Motor neuron (in vitro differentiated cells): ENCODE results near the gene ATF6. TPM values are rescaled to one million over a fixed set of nuclear protein-coding genes. Genes with fewer than 3 reads are reported as not detected.

Experiments
- ATAC-seq, 8 experiments: fragments of 200-7000 bp; cut with Tn5 transposase; replicated peaks in 6 of 8; 2 replicates each; pipeline ENCODE4 v1.8.0; 2021; ENCODE audit warnings: mild to moderate bottlenecking in 8 of 8, moderate library complexity in 8 of 8
- H3K27ac ChIP-seq, 2 donors: fragments of 250-450 bp; sonication (Bioruptor Pico); 2 replicates each; pipeline ENCODE4 v1.9.0; 2021; ENCODE audit warnings: antibody characterized with exemption in 2 of 2, mild to moderate bottlenecking in 2 of 2, moderate library complexity in 1 of 2
- H3K4me1 ChIP-seq, 2 donors: fragments of 250-450 bp; sonication (Bioruptor Pico); replicated peaks in 1 of 2; 2 replicates each; pipeline ENCODE4 v1.6.1; 2021; ENCODE audit warnings: antibody characterized with exemption in 2 of 2, mild to moderate bottlenecking in 2 of 2, moderate library complexity in 1 of 2
- H3K4me3 ChIP-seq, 5 donors: fragments of 250-450 bp; sonication (Bioruptor Pico); 2 replicates each; pipeline ENCODE4 v1.9.0; 2021; ENCODE audit warnings: antibody characterized with exemption in 5 of 5, mild to moderate bottlenecking in 5 of 5, moderate library complexity in 4 of 5
- WGBS, 10 experiments: fragments of 450-650 bp; shearing (Covaris generic); methylation state at CpG; one replicate each; pipeline ENCODE4 v1.0.0; 2022; 5-methylcytosine and 5-hydroxymethylcytosine counted together
- in situ Hi-C, 9 experiments: fragments of 400-800 bp; cut with MboI; loops; one replicate each; pipeline ENCODE4 v1.15.0; 2021; ENCODE audit warnings: low sequenced_read_pairs in 9 of 9, low pct_unique_long_range_greater_than_20kb in 2 of 9; ENCODE audit not compliant: unreplicated experiment in 9 of 9
- total RNA-seq, 8 experiments: library from RNA; unstranded; fragments of 300-600 nt; gene quantifications; 2 replicates each; pipeline versions ENCODE4 v1.2.3 to v1.2.4, GENCODE V29; 2022

ATF6 gene
- total RNA-seq, 8 experiments from 2014 or later = 18.2 to 46.3 (median 30.6) TPM

DNA sequence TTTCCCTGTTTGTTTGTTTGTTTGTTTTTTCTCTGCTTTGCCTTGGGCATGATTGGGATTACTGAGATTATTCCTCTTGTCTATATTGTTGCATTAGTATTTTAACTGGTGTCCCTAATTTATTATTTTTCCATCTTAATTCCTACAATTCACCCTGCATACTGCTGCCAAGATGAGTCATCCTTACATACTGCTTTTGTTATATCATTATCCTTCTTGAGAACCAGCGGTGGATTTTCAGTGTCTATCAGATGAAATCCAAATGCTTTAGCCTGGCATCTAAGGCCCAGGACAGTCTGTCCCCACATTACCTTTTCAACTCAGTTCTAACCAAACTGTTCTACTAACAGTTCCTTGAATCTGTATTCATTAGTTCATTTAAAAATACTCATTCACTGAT, 155.9 kb downstream of the ATF6 start:
- 9 to 100% (median 88%) methylated on average over 1 of the region's 1 CpG; no CpG with 5 or more reads in 2 of the 10 experiments for WGBS, 10 experiments
- in situ Hi-C loops = no loop called here
- ATAC-seq = peak in 1 of 8 experiments; percentile 19

DNA sequence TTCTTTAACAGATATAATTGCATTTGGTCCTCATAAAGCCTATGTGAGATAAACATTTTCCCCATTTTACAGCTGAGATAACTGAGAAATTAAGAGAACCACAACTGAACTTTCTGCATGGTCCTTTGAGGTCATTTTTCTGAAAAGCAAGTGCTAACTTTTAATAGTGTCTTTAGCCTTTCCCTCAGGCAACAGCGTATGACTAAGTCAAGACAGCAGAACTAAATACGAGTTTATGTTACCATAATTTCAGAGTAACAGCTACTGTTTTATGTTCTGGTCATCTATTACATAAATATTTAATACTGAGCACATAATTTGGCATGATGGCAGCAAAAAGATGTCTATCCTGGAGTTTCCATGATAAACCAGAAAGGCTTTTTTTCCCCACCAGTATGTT, 161.9 kb downstream of the ATF6 start:
- ATAC-seq = no peak
- Histone ChIP-seq H3K27ac (no peak overlapping the region), H3K4me3 (no peak overlapping the region), H3K4me1 (no peaks in the 10 kb centered on the region)
- in situ Hi-C loops = no loop called here
- WGBS, 10 experiments = 57 to 100% (median 90%) methylated on average over 1 to 2 of the region's 2 CpGs

More for the DNA sequence above, 155.9 kb downstream of the ATF6 start:
- Histone ChIP-seq H3K4me1 (no peaks in the 10 kb centered on the region), H3K27ac (no peak overlapping the region), H3K4me3 (no peak overlapping the region)

DNA sequence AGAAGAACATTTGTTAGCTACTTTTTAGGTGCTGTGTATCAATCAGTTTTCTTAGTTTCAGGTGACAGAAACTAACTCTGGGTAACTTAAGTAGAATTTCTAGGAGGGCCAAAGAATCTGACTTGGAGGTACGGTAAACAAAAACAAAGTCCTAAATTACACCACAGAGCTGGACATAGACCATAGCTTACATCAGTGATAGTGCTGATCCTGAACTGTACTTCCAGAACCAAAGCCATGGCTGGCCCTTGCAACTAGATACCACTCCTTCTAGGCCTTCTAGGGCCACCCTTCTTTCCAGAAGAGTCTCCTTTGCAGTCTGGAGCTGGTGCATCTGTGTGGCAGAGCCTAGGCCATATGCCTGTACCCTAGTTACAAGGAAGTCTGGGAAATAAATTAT, 163.0 kb downstream of the ATF6 start:
- no peak for ATAC-seq
- in situ Hi-C loops = no loop called here
- Histone ChIP-seq H3K4me1 (no peaks in the 10 kb centered on the region), H3K27ac (no peak overlapping the region), H3K4me3 (no peak overlapping the region)
- 83 to 100% (median 100%) methylated on average over 1 of the region's 1 CpG; no CpG with 5 or more reads in 6 of the 10 experiments for WGBS, 10 experiments

DNA sequence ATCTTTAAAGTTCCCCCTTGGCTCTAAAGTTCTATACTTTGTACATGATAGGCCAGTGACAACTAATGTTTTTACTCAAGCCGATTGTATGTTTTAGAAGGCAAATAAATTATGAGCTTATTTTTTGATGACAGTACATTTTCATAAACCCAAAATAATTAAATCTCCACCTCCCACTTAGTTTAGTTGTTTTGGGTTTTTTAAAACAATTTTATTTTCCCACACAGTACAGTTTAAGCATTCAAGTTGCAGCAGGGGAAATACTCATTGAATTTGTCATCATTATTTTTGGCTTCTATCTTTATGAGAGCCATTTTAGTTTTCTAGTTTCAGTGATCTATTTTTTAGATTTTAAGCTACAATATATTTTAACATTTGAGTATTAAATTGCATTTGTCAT, 163.9 kb downstream of the ATF6 start:
- no peak overlapping the region for H3K27ac ChIP-seq
- in situ Hi-C loops = no loop called here
- H3K4me1 ChIP-seq = no peaks in the 10 kb centered on the region
- no peak overlapping the region for H3K4me3 ChIP-seq
- WGBS, 10 experiments = 0 to 100% (median 86%) methylated on average over 1 of the region's 1 CpG; no CpG with 5 or more reads in 3 of the 10 experiments
- ATAC-seq = no peak

DNA sequence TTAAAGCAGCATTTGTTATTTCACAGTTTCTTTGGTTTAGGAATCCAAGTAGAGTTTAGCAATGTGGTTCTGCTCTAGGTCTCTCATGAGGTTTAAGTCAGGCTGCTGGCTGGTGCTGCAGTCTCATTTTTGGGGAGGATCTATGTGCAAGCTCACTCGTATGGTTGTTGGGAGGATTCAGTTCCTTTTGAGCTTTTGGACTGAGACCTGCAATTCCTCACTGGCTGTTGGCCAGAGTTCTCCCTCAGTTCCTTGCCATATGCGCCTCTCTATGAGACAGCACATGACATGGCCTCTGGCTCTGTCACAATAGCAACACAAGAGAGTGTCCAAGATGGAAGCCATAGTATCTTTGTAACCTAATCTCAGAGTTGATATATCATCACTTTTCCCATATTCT, 166.5 kb downstream of the ATF6 start:
- Histone ChIP-seq H3K4me1 (no peaks in the 10 kb centered on the region), H3K4me3 (no peak overlapping the region), H3K27ac (no peak overlapping the region)
- in situ Hi-C loops = no loop called here
- ATAC-seq = peak in 2 of 8 experiments; percentile 79 to 83
- WGBS, 10 experiments = 50 to 100% (median 86%) methylated on average over 1 to 2 of the region's 2 CpGs; no CpG with 5 or more reads in 1 of the 10 experiments

DNA sequence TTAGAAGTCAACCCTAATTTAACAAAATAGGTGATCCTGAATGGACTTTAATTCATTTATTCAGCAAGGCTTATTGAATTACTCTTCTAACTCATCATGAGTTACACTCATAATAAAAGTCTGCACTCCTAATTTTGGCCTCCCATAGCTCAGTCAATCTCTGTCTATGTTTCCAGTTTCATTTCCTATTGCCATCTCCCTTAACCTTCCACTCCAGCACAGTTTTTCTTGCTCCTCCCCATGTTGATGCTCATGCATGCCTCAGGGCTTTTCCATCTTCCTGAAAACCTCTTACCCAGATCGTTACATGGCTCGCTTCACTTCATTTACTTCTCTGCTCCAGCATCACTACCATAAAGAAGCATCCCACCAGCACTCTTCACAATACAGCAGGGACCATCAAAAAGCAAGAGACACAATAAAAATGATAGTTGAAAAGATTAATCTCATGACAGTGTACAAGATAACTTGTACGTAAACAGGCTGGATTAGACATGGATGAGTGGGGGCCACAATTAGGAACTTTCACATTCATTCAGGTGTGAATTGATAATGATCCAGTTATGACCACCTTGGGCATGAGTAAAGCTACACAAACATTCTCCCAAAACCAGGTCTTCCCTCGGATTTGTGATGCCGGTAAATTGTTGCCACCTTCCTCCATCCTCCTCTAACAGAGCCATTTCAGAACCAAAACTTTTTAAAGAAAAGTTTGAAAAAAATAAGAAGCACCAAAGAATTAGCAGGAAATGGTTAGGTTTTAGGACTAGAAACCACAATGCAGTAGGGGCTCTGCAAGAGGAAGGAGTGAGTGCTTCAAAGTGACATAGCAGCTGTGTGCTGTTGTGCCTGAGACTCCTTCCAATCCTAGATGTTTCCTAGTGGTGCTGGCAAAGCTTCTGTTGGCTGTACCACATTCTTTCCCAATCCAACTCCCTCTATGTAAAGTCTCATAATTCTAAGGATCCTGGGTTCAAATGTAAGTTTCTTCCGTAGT, 167.8 kb downstream of the ATF6 start:
- Histone ChIP-seq H3K4me1 (no peaks in the 10 kb centered on the region), H3K27ac (no peak overlapping the region), H3K4me3 (no peak overlapping the region)
- in situ Hi-C loops = no loop called here
- WGBS, 10 experiments = 72 to 100% (median 84%) methylated on average over 1 to 6 of the region's 6 CpGs
- peak in 2 of 8 experiments; percentile 19 to 42 for ATAC-seq

DNA sequence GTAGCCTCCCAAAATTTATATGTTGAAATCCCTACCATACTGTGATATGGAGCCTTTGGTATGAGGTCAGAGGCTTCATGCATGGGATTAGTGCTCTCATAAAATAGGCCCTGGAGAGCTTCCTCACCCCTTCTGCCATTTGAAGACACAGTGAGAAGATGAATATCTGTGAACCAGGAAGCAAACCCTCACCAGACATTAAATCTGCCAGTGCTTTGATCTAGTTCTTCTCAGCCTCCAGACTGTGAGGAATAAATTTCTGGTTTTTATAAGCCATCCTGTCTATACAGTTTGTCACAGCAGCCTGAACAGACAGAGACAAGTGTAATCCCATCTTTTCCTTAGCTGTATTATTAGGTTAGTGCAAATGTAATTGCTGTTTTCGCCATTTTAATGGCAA, 169.1 kb downstream of the ATF6 start:
- Histone ChIP-seq H3K4me1 (no peaks in the 10 kb centered on the region), H3K4me3 (no peak overlapping the region), H3K27ac (no peak overlapping the region)
- ATAC-seq = no peak
- in situ Hi-C loops = no loop called here
- WGBS, 10 experiments = 80 to 100% (median 100%) methylated on average over 1 of the region's 1 CpG; no CpG with 5 or more reads in 1 of the 10 experiments

DNA sequence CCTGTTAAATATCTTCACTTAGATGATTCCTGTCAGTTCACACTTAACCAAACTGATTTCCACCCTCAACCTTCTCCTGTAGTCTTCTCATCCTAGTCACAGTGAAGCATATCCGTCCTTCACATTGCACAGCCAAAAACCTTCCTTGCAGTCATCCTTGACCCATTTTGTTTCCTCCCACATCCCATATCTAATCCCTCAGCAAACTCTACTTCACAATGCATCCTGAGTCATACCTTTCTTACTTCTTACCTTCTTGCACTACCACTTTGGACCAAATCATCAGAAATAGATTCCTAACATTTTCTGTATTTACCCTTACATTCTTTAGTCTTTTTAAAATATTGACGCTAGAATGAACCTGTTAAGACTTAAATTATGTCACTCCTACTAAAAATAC, 170.7 kb downstream of the ATF6 start:
- H3K27ac ChIP-seq = no peak overlapping the region
- in situ Hi-C loops = no loop called here
- no peak for ATAC-seq
- 86 to 100% (median 100%) methylated on average over 1 to 2 of the region's 2 CpGs for WGBS, 10 experiments
- no peaks in the 10 kb centered on the region for H3K4me1 ChIP-seq
- H3K4me3 ChIP-seq = no peak overlapping the region

DNA sequence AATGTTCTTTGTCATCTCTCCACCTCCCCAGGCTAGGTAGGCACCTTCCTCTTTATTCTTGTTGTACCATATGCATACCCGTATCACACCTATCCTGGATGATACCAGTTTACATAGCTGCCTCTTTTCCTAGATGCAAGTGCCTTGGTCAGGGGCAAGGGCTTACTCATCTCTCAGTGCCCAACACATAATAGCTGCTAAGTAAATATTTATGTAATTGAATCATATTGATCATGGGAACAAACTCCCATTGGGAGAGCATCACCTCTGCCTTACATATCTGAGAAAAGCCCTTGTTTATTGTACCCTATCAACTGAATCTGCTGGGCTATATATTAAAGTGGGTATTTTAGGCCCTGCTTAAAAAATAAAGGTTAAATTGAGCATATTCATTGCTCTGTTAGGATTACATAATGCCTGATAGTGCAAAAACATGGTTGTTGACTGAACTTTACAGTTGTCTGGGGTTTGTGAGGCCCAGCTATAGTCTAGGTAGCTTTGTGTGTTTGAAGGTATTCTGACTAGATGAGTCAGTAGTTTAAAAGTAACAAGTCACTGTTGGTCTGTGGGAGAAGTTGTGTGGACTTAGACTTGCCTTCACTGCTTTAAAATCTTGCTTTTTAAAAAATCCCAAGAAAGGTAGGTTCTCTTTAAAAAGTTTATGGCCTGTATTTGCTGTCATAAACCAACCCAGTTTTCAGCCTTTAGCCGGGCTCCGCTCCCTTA, 174.9 kb downstream of the ATF6 start:
- 50 to 90% (median 71%) methylated on average over 2 to 3 of the region's 3 CpGs; no CpG with 5 or more reads in 1 of the 10 experiments for WGBS, 10 experiments
- Histone ChIP-seq H3K4me1 (peaks cover 0 to 2% of the 10 kb centered on the region in 2 donors), H3K4me3 (no peak overlapping the region), H3K27ac (no peak overlapping the region)
- in situ Hi-C loops = no loop called here
- no peak for ATAC-seq

DNA sequence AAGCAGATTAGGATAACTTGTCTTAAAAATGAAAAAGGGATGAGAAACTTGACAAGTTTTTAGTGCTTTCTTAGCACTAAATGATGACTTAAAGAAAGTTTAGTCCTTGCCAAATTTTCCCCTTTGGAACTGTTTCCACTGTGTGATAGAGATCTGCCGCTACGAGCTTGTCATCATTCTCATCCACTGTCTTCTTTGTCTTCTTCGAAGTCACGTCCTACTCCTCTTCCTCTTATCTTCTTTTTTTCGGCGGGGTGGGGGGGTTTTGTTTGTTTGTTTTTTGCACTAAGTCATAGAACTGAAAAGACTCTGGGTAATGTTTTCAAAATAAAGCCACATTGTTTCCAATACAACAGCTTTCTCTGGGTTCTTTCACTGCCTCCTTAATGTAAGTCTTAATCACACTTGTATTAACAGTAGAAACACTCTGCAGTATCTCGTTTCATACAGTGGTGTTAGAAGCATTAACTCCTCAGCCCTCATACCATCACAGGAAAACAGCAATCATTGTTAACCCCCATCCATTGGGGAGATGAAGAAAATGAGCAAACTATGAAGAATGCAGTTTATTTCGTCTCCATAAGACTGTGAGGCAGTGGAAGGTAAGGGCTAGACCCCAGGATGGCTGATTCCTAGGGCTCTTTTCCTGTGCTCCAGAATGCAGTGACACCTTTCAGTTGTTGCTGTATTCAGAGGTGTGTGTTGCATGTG, 175.8 kb downstream of the ATF6 start:
- in situ Hi-C loops = no loop called here
- H3K4me3 ChIP-seq = no peak overlapping the region
- H3K4me1 ChIP-seq = peaks cover 0 to 9% of the 10 kb centered on the region in 2 donors
- ATAC-seq = no peak
- H3K27ac ChIP-seq = no peak overlapping the region
- 78 to 98% (median 92%) methylated on average over 6 to 8 of the region's 8 CpGs for WGBS, 10 experiments

DNA sequence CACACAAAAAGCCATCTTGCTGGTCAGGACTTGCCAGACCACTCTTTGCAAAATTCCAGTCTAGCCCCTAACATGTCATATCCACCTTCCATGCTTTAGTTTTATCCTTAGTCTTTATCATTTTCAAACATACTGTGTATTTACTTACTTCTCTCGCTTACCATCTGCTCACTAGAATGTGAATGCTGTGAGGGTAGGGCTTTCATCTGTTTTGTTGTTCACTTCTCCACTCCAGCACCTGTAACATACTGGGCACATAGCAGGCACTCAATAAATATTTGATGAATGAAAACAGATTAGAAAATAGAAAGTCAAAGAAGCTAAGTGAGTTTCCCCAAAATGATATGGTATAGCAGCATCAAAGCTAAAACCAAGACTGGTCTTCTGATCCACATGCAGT, 177.6 kb downstream of the ATF6 start:
- Histone ChIP-seq H3K4me1 (peaks cover 0 to 11% of the 10 kb centered on the region in 2 donors), H3K27ac (no peak overlapping the region), H3K4me3 (no peak overlapping the region)
- in situ Hi-C loops = no loop called here
- WGBS, 10 experiments = 67 to 100% (median 95%) methylated on average over 1 of the region's 1 CpG; no CpG with 5 or more reads in 4 of the 10 experiments
- no peak for ATAC-seq

DNA sequence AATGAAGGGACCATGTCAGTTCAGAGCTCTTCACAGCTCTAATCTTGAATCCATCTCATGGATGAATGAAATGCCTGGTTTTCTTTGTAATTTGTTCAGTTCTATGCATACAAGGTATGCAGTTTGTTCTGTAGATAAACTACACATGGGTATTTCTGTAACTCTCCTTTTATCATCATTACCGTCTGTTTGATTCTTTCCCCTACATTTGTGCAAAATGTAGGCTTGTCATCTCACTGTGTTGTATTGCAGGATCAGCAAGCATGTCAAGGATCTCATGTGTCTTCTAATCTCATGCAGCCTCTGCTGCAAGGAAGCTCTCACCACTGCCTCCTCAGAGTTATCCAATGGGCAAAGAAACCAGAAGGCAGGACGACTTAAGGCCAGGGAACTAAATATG, 178.3 kb downstream of the ATF6 start:
- Histone ChIP-seq H3K4me1 (peaks cover 0 to 11% of the 10 kb centered on the region in 2 donors), H3K27ac (no peak overlapping the region), H3K4me3 (no peak overlapping the region)
- no peak for ATAC-seq
- in situ Hi-C loops = no loop called here
- WGBS, 10 experiments = 20 to 100% (median 88%) methylated on average over 1 to 2 of the region's 2 CpGs; no CpG with 5 or more reads in 1 of the 10 experiments
